NCI-H748 treated with DMSO at 0.1 percent for 48 hours (cell line): ENCODE data around the gene GK.
"Not testable (repeated sequence)": the region's sequence is repeated elsewhere in the genome, so short reads cannot be mapped to it uniquely, and the experiment has no call there.

ENCODE experiments used
- DNase-seq: peaks from one replicate; lab custom pipeline; 2025; lab: John Stamatoyannopoulos, UW

The GK gene

DNA sequence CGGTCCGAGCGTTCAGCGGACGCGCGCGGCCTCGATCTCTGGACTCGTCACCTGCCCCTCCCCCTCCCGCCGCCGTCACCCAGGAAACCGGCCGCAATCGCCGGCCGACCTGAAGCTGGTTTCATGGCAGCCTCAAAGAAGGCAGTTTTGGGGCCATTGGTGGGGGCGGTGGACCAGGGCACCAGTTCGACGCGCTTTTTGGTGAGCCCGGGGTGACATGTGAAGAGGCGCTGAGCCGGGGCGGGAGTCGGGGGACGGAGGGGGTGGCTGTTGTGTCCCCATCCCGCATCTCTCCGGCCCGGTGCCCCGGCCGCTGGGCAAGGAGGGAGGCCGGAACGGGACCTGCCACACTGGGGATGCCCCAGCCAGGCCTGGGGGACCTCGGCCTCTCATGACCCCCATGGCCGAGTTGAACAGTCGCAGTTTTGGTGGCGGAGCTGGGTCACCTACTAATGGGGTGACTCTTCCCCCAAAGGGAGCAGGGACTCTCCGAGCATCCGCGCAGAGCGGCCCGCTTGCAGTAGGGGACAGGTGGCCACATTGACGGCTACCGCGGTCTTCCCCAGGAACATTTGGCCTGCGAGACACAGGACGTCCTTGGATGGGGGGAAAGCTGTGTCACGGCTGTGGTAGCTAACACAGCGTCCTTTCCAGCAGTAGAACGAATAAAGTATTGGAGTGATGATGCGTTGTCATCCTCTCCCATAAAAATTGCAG, at the start of gene GK:
TSS of gene GK (plus strand) at position 9 of the 717 bp plus-strand sequence. CDS start at position 124, 115 bp downstream.
- no peak for DNase-seq

DNA sequence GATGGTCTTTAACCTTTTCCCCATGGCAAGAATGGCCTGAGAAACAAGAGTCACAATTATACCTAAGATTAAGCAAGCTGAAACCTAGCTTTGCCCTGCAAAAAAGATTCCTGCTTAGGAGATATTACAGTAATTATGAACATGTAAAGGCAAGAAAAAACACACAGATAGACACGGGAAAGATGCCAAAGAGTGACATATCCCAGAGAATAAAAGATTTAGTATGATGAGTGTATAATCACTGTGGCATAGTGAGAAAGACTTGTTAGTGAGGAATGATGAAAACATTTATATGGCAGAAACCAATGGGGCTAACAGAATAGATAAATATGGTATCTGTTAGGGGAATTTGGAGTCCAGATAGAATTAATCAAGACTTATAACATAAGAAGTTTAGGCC, 46.1 kb upstream of the GK start:
- DNase-seq = no peak

DNA sequence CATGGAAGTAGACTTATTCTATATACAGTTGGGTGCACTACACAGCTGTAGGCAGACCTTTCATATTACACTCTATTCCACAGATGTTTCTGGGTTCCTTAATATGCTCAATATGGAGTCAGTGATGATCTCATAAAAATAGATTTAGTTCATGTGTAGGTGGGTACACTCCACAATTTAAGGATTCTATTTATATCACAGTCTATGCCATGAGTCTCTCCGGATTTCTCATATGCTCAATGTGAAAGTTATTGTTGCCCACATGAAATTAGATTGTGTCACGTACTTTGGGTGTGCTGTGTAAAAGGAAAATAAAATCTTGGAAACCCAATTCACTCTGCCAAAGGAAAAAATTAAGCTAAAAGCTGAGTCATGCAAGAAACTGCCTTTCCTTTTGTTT, 43.2 kb upstream of the GK start:
- no peak for DNase-seq

DNA sequence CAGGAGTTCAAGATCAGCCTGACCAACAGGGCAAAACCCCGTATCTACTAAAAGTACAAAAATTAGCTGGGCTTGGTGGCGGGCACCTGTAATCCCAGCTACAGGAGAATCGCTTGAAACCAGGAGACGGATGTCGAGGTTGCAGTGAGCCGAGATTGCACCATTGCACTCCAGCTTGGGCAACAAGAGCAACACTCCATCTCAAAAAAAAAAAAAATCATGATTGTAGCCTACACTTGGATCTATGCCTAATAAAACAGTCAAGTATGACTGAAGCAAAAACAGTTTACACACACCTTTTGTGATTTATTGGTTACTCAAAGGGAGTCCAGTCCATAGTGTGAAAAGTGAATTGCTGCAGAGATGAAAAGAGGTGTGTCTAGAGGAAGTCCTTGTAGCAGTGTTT, 41.0 kb upstream of the GK start:
- DNase-seq = peak; percentile 18

DNA sequence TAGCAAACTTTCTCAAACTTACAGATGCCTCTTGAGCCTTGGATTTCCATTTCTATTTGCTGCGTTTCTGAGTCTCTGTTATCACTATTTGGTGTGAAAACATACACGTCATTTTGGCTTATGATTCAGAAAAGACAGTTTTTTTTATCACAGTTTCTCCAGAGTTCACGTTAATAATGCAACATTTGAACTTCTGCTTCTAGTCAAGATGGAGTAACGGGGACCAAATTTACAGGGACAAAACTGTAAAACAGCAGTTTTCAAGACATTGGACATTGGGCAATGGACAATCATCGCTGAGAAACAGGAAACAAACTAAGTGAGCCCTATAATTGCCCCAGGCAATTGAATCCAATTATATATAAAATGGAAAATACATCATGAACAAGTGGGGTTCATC, 39.5 kb upstream of the GK start:
- DNase-seq = no peak

DNA sequence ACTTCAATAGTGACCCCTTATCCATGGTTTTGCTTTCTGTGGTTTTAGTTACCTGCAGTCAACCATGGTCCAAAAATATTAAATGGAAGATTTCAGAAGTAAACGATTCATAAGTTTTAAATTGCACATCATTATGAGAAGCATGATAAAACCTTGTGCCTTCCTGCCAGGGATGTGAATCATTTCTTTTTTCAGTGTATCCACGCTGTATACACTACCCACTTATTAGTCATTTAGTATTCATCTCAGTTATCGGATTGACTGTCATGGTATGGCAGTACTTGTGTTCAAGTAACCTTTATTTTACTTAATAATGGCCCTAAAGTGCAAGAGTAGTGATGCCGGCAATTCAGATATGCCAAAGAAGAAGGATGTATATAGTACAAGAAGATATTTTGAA, 38.0 kb upstream of the GK start:
- DNase-seq = no peak

DNA sequence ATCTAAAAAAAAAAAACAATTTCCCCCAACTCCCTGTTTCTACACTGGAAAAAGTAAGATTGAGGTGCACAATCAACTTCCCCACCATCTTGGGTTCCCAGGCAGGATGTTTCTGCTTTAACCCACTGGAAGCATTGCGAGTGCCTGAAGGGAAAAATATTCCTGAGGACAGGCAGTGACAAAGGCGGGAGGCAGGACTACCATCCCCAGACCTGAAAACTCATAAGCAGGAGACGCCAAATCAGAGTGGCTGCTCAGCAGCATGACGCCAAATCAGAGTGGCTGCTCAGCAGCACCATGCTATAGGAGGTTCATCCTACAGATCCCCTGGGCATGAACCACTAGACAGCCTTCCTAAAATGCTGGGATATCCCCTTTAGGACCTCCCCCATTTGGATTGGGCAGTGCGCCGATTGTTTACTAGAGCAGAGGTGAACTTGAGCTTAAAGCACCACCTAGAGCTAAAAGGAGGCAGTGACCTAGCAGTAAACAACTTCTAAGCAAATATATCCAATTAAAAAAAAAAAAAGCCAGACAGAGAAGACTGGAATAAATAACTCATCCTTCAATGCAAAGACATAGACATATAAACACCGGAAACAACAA, 35.0 kb upstream of the GK start:
- no peak for DNase-seq

DNA sequence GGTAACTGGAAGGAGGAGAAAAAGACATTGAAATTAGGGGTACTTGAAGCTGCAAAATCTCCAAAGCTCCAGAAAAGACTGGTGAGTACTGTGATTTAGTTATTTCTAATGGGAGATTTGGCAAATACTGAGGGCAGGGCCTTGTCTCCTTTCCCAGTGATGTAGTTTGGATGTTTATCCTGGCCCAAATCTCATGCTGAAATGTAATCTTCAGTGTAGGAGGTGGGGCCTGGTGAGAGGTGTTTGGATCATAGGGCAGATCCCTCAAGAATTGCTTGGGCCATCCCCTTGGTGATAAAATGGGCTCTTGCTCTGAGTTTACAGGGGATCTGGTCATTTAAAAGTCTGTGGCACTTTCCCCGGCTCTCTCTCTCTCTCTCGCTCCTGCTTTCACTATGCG, 33.1 kb upstream of the GK start:
- DNase-seq = no peak

DNA sequence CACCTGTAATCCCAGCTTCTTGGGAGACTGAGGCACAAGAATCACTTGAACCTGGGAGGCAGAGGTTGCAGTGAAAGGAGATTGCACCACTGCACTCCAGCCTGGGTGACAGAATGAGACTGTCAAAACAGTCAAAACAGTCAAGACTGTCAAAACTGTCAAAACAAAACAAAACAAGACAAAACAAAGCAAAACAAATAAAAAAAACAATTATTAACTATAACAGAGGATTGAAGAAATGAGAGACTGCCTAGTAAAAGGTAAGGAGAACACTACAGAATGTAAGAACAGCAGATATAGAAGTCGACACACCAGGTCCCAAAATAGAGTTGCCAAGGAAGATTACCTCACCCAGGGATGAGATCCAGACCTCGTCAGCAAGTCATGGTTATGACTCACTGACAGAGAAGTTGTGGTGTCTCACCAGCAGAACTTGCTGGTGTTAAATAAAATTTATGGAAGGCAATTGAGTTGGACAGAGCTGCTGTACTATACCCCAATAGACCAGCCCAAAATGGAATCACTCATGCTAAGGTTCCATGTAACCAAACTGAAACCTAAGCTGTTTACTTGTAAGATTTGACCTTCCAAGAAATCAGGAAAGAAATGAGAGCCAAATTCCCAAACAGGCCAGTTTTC, 32.1 kb upstream of the GK start:
- no peak for DNase-seq

DNA sequence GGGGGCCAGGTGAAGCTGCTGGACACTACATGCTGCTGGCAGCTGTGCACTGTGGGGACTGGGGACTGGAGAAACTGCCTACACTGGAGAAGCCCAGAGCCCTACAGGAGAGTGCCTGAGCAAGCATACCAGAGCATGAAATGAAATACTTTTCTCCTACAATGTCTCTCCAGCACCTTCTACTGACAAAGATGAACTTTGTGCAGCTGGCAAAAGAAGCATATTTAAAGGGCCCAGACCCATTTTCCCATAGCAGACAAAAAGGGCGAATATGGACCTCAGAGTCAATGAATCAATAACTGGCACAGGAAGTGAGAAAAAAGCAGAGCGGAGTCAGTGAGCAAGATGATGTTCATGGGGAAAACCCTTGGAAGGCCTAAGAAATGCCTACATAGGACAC, 30.9 kb upstream of the GK start:
- no peak for DNase-seq

DNA sequence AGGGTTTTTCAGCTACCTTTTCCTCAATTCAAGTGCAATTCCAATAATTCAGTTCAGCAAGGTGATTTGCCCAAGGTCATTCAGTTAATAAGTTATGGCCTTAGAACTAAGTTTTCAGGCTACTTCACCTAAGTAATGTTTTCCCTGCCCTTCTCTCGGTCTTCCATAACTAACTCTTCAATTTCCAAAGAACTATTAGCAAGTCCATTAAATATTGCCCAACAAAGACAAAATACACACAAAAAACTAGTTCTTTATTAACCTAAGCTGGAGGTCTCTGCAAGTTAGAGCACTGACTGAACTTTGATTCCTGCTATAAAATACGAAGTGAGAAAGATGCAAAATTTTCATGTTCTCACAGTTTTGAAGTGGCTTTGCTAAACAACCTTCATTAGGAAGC, 26.8 kb upstream of the GK start:
- DNase-seq = no peak

DNA sequence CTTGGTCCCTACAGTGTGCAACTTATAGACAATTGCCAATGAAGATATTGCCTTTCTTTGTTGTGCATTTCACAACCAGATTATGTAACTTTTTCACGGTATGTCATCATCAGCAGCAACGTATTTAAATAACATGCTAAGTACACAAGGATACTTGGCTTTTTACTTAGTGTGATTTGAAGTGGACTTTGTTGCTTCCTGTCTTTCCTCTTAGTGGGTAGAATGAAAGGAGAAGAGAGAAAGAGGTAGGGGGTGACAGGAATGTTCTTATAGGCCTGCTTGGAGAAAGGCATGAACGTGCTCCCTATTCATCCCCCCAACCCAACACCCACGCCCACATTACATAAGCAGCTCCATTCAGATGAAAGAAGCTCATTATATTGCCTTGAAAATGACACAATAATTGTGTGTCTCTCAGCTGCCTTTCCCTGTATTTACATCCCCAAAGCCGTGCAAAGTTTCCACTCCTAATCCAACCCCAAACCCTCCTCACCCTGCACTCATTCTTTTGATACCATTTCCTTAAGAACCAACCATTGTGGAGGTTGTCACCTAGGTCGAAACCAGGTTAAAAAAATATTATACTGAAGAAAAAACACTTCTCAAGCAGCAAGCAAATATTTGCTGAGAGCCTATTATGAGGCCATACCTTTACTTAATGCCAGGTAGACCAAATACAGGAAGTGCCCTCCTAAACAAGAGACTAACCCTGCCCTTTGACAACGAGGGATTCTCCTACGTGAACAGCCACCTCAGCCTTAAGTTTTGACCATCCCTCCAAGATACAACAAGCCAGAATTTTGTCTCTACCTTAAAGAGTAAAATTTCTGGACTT, 25.2 kb upstream of the GK start:
- DNase-seq = peak; percentile 27

DNA sequence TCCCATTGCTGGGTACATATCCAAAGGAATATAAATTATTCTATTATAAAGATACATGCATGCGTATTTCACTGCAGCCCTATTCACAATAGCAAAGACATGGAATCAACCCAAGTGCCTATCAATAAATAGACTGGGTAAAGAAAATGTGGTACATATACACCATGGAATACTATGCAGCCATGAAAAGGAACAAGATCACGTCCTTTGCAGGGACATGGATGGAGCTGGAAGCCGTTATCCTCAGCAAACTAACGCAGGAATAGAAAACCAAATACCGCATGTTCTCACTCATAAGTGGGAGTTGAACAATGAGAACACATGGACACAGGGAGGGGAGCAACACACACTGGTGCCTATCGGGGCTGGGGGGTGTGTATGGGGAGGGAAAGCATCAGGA, 19.2 kb upstream of the GK start:
- not testable (repeated sequence) for DNase-seq

DNA sequence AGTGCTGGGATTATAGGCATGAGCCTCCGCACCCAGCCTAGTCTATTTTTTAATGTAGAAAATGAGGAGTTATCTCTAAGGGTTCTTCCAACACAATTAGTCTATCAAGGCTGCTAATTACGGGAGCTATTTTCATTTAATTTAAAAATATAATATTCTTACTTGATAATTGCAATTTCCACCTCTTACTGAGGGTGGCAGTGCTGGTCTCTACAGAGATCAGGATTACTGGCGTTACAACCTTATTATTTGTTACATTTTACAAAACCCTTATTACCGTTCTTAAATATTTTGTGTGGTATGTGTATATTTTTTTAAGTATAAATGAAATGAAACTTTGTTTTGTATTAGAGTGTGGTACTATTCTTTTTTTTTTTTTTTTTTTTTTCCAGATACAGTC, 17.6 kb upstream of the GK start:
- DNase-seq = no peak

DNA sequence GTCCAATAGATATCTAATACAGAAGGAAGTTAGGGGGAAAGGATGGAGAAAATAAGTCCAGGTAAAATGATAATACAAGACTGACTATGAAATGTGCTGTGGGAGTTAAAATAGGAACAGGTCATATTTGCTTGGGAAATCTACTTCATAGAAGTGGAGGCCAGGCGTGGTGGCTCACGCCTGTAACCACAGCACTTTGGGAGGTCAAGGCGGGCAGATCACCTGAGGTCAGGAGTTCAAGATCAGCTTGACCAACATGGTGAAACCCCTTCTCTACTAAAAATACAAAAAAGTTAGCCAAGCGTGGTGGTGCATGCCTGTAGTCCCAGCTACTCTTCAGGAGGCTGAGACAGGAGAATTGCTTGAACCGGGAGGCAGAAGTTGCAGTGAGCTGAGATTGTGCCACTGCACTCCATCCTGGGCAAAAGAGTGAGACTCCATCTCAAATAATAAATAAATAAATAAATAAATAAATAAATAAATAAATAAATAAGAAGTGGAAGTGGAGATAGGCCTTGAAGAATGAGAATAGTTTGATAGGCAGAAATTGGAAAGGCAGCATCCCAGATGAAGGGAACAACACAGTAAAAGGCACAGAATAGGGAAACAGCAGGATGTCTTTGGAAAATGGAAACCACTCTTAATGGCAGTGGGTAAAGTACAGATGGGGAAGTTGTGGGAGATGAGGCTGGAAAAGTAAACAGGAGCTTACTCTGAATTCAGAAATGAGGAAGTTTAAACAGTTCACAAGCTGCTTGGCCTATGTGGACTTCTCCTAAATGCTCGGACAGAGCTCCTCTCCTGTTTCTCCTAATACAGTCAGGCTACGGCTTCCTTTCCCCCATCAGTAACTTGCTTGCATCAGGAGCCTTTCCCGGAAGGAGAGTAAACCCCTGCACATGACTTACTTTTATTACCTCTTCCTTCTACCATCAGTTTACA, 15.1 kb upstream of the GK start:
- DNase-seq = no peak

DNA sequence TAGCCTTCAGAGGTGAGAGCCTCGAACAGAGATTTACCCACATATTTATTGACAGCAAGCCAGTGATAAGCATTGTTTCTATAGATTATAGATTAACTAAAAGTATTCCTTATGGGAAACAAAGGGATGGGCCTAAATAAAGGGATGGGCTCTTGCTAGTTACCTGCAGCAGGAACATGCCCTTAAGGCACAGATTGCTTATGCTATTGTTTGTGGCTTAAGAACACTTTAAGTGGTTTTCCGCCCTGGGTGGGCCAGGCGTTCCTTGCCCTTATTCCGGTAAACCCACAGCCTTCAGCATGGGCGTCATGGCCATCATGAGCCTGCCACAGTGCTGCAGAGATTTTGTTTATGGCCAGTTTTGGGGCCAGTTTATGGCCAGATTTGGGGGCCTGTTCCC, 13.5 kb upstream of the GK start:
- DNase-seq = not testable (repeated sequence)

DNA sequence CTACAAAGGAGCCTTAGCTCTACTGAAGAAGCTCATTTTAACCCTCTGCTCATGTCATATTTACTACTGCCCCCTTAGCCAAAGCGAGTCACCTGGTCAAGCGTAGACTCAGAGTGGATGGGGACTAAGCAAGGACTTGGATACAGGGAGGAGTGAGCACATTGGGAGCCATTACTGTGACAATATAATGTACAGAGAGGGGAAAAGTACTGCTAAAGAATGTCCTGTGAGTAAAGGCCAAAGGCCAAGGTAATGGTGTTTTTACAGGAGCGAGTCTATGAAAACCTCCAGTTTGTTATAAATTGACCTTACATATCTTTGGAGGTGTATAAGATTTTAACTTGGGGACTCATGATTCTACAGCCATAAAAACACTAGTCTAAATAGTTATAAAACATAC, 10.6 kb upstream of the GK start:
- DNase-seq = no peak

DNA sequence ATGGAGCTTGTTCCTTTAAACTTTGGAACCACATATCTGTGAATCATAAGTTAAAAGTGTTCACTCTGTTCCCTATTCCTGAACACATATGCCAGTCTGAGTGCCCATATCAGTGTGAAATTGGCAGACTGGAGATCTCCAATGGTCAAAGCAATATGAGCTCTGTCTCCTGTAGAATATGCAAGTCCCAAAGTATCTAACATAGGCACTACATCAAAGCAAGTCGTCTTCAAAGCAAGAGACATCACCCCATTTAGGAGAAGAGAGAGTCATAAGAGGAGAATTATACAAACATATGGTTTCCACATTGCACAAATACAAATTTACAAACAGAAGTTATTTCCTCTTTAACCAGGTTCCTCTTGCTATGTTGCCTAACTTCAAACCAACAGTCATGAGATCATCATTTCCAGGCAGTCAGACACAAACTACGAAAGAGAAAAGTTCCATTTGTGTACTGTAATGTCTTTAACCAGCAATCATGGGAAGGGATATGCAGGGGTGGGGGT, 9.9 kb upstream of the GK start:
- no peak for DNase-seq

DNA sequence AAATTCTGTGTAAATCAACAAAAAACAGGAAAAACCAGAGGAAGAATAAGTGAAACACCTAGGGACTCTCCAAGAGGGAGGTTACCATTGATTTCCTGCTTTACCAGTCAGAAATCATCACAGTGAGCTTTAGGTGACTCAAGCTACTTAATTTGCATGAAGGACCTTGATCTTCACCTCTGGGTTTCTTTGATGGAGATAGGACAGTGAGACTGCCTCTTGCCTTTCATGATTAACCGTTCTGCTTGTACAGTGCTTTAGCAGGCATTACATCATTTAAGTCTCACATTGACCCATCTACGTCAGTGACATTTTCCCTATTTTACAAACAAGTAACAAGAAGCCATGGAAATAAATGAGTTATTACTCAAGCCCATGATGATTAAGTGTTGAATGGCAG, 3.4 kb upstream of the GK start:
- DNase-seq = no peak

DNA sequence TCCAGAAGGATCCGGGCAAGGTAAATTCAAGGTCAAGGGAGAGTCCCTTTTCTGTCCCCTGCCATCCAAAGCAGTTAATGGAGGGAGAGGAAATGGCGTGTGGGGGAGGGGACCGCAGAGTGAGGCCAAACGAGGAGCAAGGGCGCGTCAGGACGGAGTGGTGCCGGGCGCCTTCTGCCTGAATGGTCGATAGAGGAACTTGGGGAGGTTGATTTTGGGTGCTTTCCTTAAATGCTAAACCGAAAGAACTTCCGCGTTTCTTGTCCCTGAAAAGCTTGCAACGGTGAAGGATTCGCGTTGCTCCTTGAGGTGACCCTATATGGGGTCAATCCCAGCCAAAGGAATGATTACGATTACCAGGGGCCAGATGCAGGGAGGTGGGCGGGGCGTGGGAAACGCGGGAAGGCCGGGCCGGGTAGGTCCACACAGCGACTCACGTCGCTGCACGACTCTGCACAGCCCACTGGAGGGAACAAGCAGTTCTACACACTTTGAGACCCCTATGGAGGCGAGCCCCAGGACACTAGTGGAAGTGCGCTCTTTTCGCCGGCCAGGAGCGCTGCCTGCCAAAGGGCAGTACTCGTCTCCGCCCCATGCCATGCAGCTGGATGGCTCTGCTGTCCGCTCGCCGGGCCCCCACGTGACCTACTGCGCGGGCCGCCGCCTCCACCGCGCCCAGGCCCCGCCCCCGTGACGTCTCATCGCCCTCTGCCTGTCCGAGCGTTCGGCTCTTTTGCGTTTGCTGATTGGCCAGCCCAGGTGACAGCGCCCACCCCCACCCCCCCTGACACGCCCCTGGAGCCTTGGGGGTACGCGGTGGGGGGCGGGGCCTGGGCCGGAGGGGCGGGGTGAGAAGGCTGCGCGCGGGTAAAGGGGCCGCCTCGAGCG, 452 bp upstream of the GK start:
- peak; percentile 70 for DNase-seq
